Measurements from ENCODE around the gene ARL15. TPM values are rescaled to one million over a fixed set of nuclear protein-coding genes. Genes with fewer than 3 reads are reported as not detected.

Gene ARL15
- total and polyA plus RNA-seq, 2 donors (not counting 1 experiment from before 2014, with no cell fraction given) = 5.8 to 20.5 TPM

- WGBS (ENCODE audit: insufficient coverage) = 100% methylated on average over 1 of the region's 8 CpGs
- Mint-ChIP-seq H3K9me3 (ENCODE audit: insufficient read depth) (no peaks in the 10 kb centered on the region), H3K4me3 (no peak overlapping the region), H3K27ac (no peak overlapping the region), H3K4me1 (peaks cover 23% of the 10 kb centered on the region), H3K27me3 (no peaks in the 10 kb centered on the region)
- no peaks in the 10 kb centered on the region for H3K9me3 ChIP-seq (ENCODE audit: control extremely low read depth in 1 of 3, control insufficient read depth in 2 of 3, insufficient read depth in 1 of 3, low read length in 2 of 3)
- peaks cover 0 to 2% of the 10 kb centered on the region in 2 experiments for H3K36me3 ChIP-seq (replicated peaks in 1 of 2; ENCODE audit: control extremely low read depth in 1 of 2, control insufficient read depth in 1 of 2, extremely low read depth in 1 of 2, insufficient read depth in 2 of 2, low read length in 1 of 2)
- peaks cover 4 to 9% of the 10 kb centered on the region in 2 donors for H3K4me1 ChIP-seq (ENCODE audit: control insufficient read depth in 2 of 2, insufficient read depth in 2 of 2, low read length in 2 of 2)
- H3K4me3 ChIP-seq (ENCODE audit: control extremely low read depth in 1 of 5, extremely low read depth in 1 of 5, insufficient read depth in 1 of 5, low read depth in 2 of 5, low read length in 4 of 5) = no peak overlapping the region
- DNase-seq (no peak), ATAC-seq (ENCODE audit: low read depth) (no peak)
- H3K4me2 ChIP-seq (replicated peaks; ENCODE audit: low read depth, low read length, poor library complexity, severe bottlenecking) = no peak overlapping the region
- H3K27ac ChIP-seq (ENCODE audit: low read length in 2 of 2) = no peak overlapping the region
- intact Hi-C loops (cut with micrococcal nuclease) = no loop called here
- ChIA-PET CTCF (interaction anchor here (1.9 kb wide), 1 partner anchor 43 kb away, joined by 7 read pairs; no protein-coding TSS in a partner anchor), POLR2A (no interaction called here)
- no peaks in the 10 kb centered on the region for H3K27me3 ChIP-seq (replicated peaks in 1 of 4; ENCODE audit: control extremely low read depth in 1 of 4, control insufficient read depth in 3 of 4, insufficient read depth in 4 of 4, low read length in 3 of 4)
- H3K79me2 ChIP-seq (ENCODE audit: control insufficient read depth, insufficient read depth, low read length) = peaks cover 31% of the 10 kb centered on the region
- H3K9ac ChIP-seq (ENCODE audit: low read length) = no peak overlapping the region
- peaks cover 12% of the 10 kb centered on the region for H4K20me1 ChIP-seq (ENCODE audit: control insufficient read depth, insufficient read depth, low read length, poor library complexity, severe bottlenecking)
- no peak overlapping the region for H2AFZ ChIP-seq (ENCODE audit: insufficient read depth, low read depth, low read length, poor library complexity, severe bottlenecking)
- TF ChIP-seq, protein P1, sequence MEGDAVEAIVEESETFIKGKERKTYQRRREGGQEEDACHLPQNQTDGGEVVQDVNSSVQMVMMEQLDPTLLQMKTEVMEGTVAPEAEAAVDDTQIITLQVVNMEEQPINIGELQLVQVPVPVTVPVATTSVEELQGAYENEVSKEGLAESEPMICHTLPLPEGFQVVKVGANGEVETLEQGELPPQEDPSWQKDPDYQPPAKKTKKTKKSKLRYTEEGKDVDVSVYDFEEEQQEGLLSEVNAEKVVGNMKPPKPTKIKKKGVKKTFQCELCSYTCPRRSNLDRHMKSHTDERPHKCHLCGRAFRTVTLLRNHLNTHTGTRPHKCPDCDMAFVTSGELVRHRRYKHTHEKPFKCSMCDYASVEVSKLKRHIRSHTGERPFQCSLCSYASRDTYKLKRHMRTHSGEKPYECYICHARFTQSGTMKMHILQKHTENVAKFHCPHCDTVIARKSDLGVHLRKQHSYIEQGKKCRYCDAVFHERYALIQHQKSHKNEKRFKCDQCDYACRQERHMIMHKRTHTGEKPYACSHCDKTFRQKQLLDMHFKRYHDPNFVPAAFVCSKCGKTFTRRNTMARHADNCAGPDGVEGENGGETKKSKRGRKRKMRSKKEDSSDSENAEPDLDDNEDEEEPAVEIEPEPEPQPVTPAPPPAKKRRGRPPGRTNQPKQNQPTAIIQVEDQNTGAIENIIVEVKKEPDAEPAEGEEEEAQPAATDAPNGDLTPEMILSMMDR (IDR thresholded peaks at IDR 0.05) = no peak
- TF ChIP-seq EZH2 (IDR thresholded peaks at IDR 0.05; ENCODE audit: borderline replicate concordance, insufficient read depth, low read depth, low read length, poor library complexity, severe bottlenecking) = no peak
Observed at GRCh38 chr5:54186108-54186507, 124.3 kb downstream of the ARL15 start.

DNA sequence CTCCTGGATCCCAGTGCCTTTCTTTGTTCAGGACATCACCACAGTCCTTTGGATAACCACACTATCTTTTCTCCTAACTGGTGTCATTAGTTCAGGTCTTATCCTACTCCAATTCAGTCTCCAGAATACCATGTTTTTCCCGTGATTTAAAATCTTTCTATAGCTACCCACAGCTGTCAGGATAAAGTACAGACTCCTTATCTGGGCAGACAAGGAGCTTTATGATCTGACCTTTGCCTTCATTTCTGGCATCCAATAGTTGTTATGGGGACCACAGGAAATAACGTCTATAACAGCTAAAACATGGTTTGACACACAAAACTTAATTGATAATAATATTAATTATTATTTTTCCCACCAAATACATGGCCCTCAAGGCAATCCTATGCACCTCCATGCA is 125.6 kb downstream of the ARL15 start:
- TF ChIP-seq EZH2 (IDR thresholded peaks at IDR 0.05; ENCODE audit: borderline replicate concordance, insufficient read depth, low read depth, low read length, poor library complexity, severe bottlenecking) = no peak
- TF ChIP-seq, protein P1 (IDR thresholded peaks at IDR 0.05) = no peak
- CTCF ChIA-PET = interaction anchor here (0.5 to 1.9 kb wide), 3 partner anchors 9 to 94 kb away, joined by 3 to 7 read pairs (median 3); no protein-coding TSS in a partner anchor
- no peak for ATAC-seq (ENCODE audit: low read depth)

More for the DNA sequence above, 125.6 kb downstream of the ARL15 start:
- Histone ChIP-seq H4K20me1 (ENCODE audit: control insufficient read depth, insufficient read depth, low read length, poor library complexity, severe bottlenecking) (peaks cover 12% of the 10 kb centered on the region), H3K27ac (ENCODE audit: low read length in 2 of 2) (no peak overlapping the region), H3K4me3 (ENCODE audit: control extremely low read depth in 1 of 5, extremely low read depth in 1 of 5, insufficient read depth in 1 of 5, low read depth in 2 of 5, low read length in 4 of 5) (no peak overlapping the region), H3K4me2 (replicated peaks; ENCODE audit: low read depth, low read length, poor library complexity, severe bottlenecking) (no peak overlapping the region), H3K27me3 (replicated peaks in 1 of 4; ENCODE audit: control extremely low read depth in 1 of 4, control insufficient read depth in 3 of 4, insufficient read depth in 4 of 4, low read length in 3 of 4) (no peaks in the 10 kb centered on the region), H2AFZ (ENCODE audit: insufficient read depth, low read depth, low read length, poor library complexity, severe bottlenecking) (no peak overlapping the region), H3K9me3 (ENCODE audit: control extremely low read depth in 1 of 3, control insufficient read depth in 2 of 3, insufficient read depth in 1 of 3, low read length in 2 of 3) (no peaks in the 10 kb centered on the region), H3K36me3 (replicated peaks in 1 of 2; ENCODE audit: control extremely low read depth in 1 of 2, control insufficient read depth in 1 of 2, extremely low read depth in 1 of 2, insufficient read depth in 2 of 2, low read length in 1 of 2) (peaks cover 0 to 2% of the 10 kb centered on the region in 2 experiments), H3K4me1 (ENCODE audit: control insufficient read depth in 2 of 2, insufficient read depth in 2 of 2, low read length in 2 of 2) (peaks cover 4 to 9% of the 10 kb centered on the region in 2 donors), H3K79me2 (ENCODE audit: control insufficient read depth, insufficient read depth, low read length) (peaks cover 24% of the 10 kb centered on the region), H3K9ac (ENCODE audit: low read length) (no peak overlapping the region)
- H3K27me3 Mint-ChIP-seq = no peaks in the 10 kb centered on the region
- no peak overlapping the region for H3K27ac Mint-ChIP-seq
- no peak overlapping the region for H3K4me3 Mint-ChIP-seq
- POLR2A ChIA-PET = no interaction called here
- no peak for DNase-seq
- H3K9me3 Mint-ChIP-seq (ENCODE audit: insufficient read depth) = no peaks in the 10 kb centered on the region
- intact Hi-C loops (cut with micrococcal nuclease) = no loop called here
- WGBS (ENCODE audit: insufficient coverage) = no CpG with 5 or more reads among the region's 2 CpGs
- peaks cover 22% of the 10 kb centered on the region for H3K4me1 Mint-ChIP-seq

Measured in B cell (primary cell).